CD4-positive, CD25-positive, alpha-beta regulatory T cell (primary cell): ENCODE data around the gene ATP5ME. TPM values are rescaled to one million over a fixed set of nuclear protein-coding genes. Genes with fewer than 3 reads are reported as not detected.

Experiments
- ATAC-seq, 2 donors: fragments of 150-1000 bp; cut with Tn5 transposase; one replicate each; pipeline ENCODE4 v1.10.0; 2021; ENCODE audit warnings: low read depth in 2 of 2, moderate number of reproducible peaks in 2 of 2, moderate library complexity in 1 of 2
- DNase-seq, 3 donors: peaks; one replicate each; pipeline versions ENCODE4 v3.0.0 to v3.0.0-alpha.2; 2012 to 2022; ENCODE audit warnings: mixed read lengths in 1 of 3
- H3K27ac ChIP-seq: one replicate; pipeline ENCODE4 v1.7.0; 2013; ENCODE audit warnings: mild to moderate bottlenecking, low read length; ENCODE audit not compliant: insufficient read depth, poor library complexity, severe bottlenecking
- H3K27me3 ChIP-seq: one replicate; pipeline ENCODE4 v1.7.0; 2013; ENCODE audit warnings: low read length; ENCODE audit not compliant: control insufficient read depth, insufficient read depth
- H3K36me3 ChIP-seq: one replicate; pipeline ENCODE4 v1.7.0; 2013; ENCODE audit warnings: mild to moderate bottlenecking, low read length, moderate library complexity; ENCODE audit not compliant: control insufficient read depth, insufficient read depth
- H3K4me1 ChIP-seq: 2 replicates; pipeline ENCODE4 v1.7.0; 2013; ENCODE audit warnings: mild to moderate bottlenecking, low read length; ENCODE audit not compliant: insufficient read depth, control insufficient read depth, poor library complexity, severe bottlenecking
- H3K4me3 ChIP-seq: one replicate; pipeline ENCODE4 v1.7.0; 2013; ENCODE audit warnings: low read depth, mild to moderate bottlenecking, low read length, moderate library complexity
- H3K9me3 ChIP-seq, 2 experiments: 1 replicate in 1 of 2; 2 replicates in 1 of 2; pipeline ENCODE4 v1.7.0; 2013; ENCODE audit warnings: low read length in 2 of 2, mild to moderate bottlenecking in 1 of 2, moderate library complexity in 1 of 2; ENCODE audit not compliant: control insufficient read depth in 2 of 2
- H3K27ac Mint-ChIP-seq, 3 donors: one replicate each; pipeline ENCODE4 v1.8.0; 2020 to 2022; ENCODE audit warnings: mild to moderate bottlenecking in 3 of 3, mixed read lengths in 3 of 3, moderate library complexity in 2 of 3
- H3K27me3 Mint-ChIP-seq: one replicate; pipeline ENCODE4 v1.8.0; 2022; ENCODE audit warnings: mild to moderate bottlenecking, mixed read lengths
- H3K36me3 Mint-ChIP-seq: one replicate; pipeline ENCODE4 v1.8.0; 2020; ENCODE audit warnings: mixed read lengths
- H3K4me1 Mint-ChIP-seq, 4 donors: one replicate each; pipeline ENCODE4 v1.8.0; 2020 to 2022; ENCODE audit warnings: mixed read lengths in 4 of 4, mild to moderate bottlenecking in 1 of 4
- H3K4me3 Mint-ChIP-seq, 4 donors: one replicate each; pipeline ENCODE4 v1.8.0; 2020 to 2022; ENCODE audit warnings: mild to moderate bottlenecking in 4 of 4, mixed read lengths in 4 of 4, moderate library complexity in 3 of 4
- H3K9me3 Mint-ChIP-seq, 7 donors: one replicate each; pipeline ENCODE4 v1.8.0; 2020 to 2022; ENCODE audit warnings: mixed read lengths in 7 of 7, mild to moderate bottlenecking in 3 of 7, moderate library complexity in 2 of 7
- polyA plus RNA-seq, 4 donors: library from polyadenylated mRNA; unstranded; fragments of 300-500 nt; fragmentation: Illumina TruSeq; gene quantifications; one replicate each; pipeline ENCODE4 v1.2.3, GENCODE V29; 2021
- total RNA-seq: library from RNA; stranded (reverse); gene quantifications from one replicate; pipeline ENCODE4 v1.2.3, GENCODE V29; 2022

Gene ATP5ME
- total and polyA plus RNA-seq, 5 donors from 2014 or later: 123 to 442 (median 402) TPM

- Mint-ChIP-seq H3K4me1 (peaks cover 0 to 18% (median 2%) of the 10 kb centered on the region in 4 donors), H3K27ac (peak overlapping the region in 2 of 3 donors; percentile 47 to 64), H3K27me3 (no peaks in the 10 kb centered on the region), H3K9me3 (no peaks in the 10 kb centered on the region), H3K4me3 (peak overlapping the region in 1 of 4 donors; percentile 3), H3K36me3 (no peaks in the 10 kb centered on the region)
- no peak overlapping the region for H3K4me3 ChIP-seq
- H3K27ac ChIP-seq: no peak overlapping the region
- DNase-seq (peak in 1 of 3 donors; percentile 0), ATAC-seq (no peak)
- H3K36me3 ChIP-seq: no peaks in the 10 kb centered on the region
- H3K9me3 ChIP-seq: no peaks in the 10 kb centered on the region
- H3K4me1 ChIP-seq: peaks cover 21% of the 10 kb centered on the region
- no peaks in the 10 kb centered on the region for H3K27me3 ChIP-seq
Measured at GRCh38 chr4:684623-685327, 10.7 kb upstream of the ATP5ME start.

GRCh38 chr4:683982-684622 lies 10.0 kb upstream of the ATP5ME start:
- Histone ChIP-seq H3K36me3 (no peaks in the 10 kb centered on the region), H3K9me3 (no peaks in the 10 kb centered on the region), H3K27me3 (no peaks in the 10 kb centered on the region), H3K4me3 (no peak overlapping the region), H3K27ac (no peak overlapping the region), H3K4me1 (peaks cover 18% of the 10 kb centered on the region)
- ATAC-seq (no peak), DNase-seq (no peak)
- Mint-ChIP-seq H3K4me3 (no peak overlapping the region), H3K27me3 (no peaks in the 10 kb centered on the region), H3K36me3 (no peaks in the 10 kb centered on the region), H3K4me1 (peaks cover 0 to 18% (median 2%) of the 10 kb centered on the region in 4 donors), H3K9me3 (no peaks in the 10 kb centered on the region), H3K27ac (no peak overlapping the region)

GRCh38 chr4:683247-683897 lies 9.3 kb upstream of the ATP5ME start:
- no peak for ATAC-seq
- H3K36me3 Mint-ChIP-seq: no peaks in the 10 kb centered on the region
- peaks cover 13% of the 10 kb centered on the region for H3K4me1 ChIP-seq
- peak overlapping the region in 1 of 4 donors; percentile 51 for H3K4me3 Mint-ChIP-seq
- no peaks in the 10 kb centered on the region for H3K9me3 ChIP-seq
- H3K27ac Mint-ChIP-seq: no peak overlapping the region
- no peaks in the 10 kb centered on the region for H3K9me3 Mint-ChIP-seq
- H3K4me3 ChIP-seq: no peak overlapping the region
- H3K27me3 Mint-ChIP-seq: no peaks in the 10 kb centered on the region
- no peaks in the 10 kb centered on the region for H3K27me3 ChIP-seq
- H3K27ac ChIP-seq: no peak overlapping the region
- peaks cover 0 to 18% (median 2%) of the 10 kb centered on the region in 4 donors for H3K4me1 Mint-ChIP-seq
- no peak for DNase-seq
- no peaks in the 10 kb centered on the region for H3K36me3 ChIP-seq

GRCh38 chr4:682490-683172 lies 8.6 kb upstream of the ATP5ME start:
- peak overlapping the region in 1 of 3 donors; percentile 67 for H3K27ac Mint-ChIP-seq
- peak overlapping the region; percentile 35 to 61 (median 45) for H3K4me3 Mint-ChIP-seq
- no peaks in the 10 kb centered on the region for H3K9me3 Mint-ChIP-seq

GRCh38 chr4:681736-682451 lies 7.8 kb upstream of the ATP5ME start:
- DNase-seq: peak in 2 of 3 donors; percentile 54 to 57
- peak in 1 of 2 donors; percentile 7 for ATAC-seq
- Mint-ChIP-seq H3K36me3 (no peaks in the 10 kb centered on the region), H3K27ac (no peak overlapping the region), H3K4me3 (peak overlapping the region in 3 of 4 donors; percentile 38 to 61 (median 39)), H3K4me1 (peaks cover 0 to 18% (median 1%) of the 10 kb centered on the region in 4 donors), H3K9me3 (no peaks in the 10 kb centered on the region), H3K27me3 (peaks cover 6% of the 10 kb centered on the region)
- H3K27me3 ChIP-seq: no peaks in the 10 kb centered on the region
- no peak overlapping the region for H3K27ac ChIP-seq
- no peak overlapping the region for H3K4me3 ChIP-seq
- peaks cover 13% of the 10 kb centered on the region for H3K4me1 ChIP-seq
- no peaks in the 10 kb centered on the region for H3K9me3 ChIP-seq
- no peaks in the 10 kb centered on the region for H3K36me3 ChIP-seq

More at GRCh38 chr4:682490-683172, 8.6 kb upstream of the ATP5ME start:
- H3K27me3 ChIP-seq: no peaks in the 10 kb centered on the region
- no peaks in the 10 kb centered on the region for H3K9me3 ChIP-seq
- ATAC-seq: no peak
- no peak overlapping the region for H3K4me3 ChIP-seq
- H3K4me1 ChIP-seq: peaks cover 13% of the 10 kb centered on the region
- H3K27ac ChIP-seq: no peak overlapping the region
- H3K36me3 Mint-ChIP-seq: no peaks in the 10 kb centered on the region
- peaks cover 0 to 16% (median 1%) of the 10 kb centered on the region in 4 donors for H3K4me1 Mint-ChIP-seq
- DNase-seq: no peak
- peaks cover 6% of the 10 kb centered on the region for H3K27me3 Mint-ChIP-seq
- H3K36me3 ChIP-seq: no peaks in the 10 kb centered on the region

GRCh38 chr4:680928-681645 lies 7.0 kb upstream of the ATP5ME start:
- H3K27me3 ChIP-seq: no peaks in the 10 kb centered on the region
- peaks cover 0 to 18% (median 1%) of the 10 kb centered on the region in 4 donors for H3K4me1 Mint-ChIP-seq
- peak overlapping the region; percentile 41 for H3K27ac ChIP-seq

More at GRCh38 chr4:680928-681645, 7.0 kb upstream of the ATP5ME start:
- Mint-ChIP-seq H3K27ac (peak overlapping the region in 2 of 3 donors; percentile 17 to 43), H3K36me3 (no peaks in the 10 kb centered on the region), H3K4me3 (peak overlapping the region; percentile 64 to 88 (median 68)), H3K9me3 (no peaks in the 10 kb centered on the region), H3K27me3 (peaks cover 6% of the 10 kb centered on the region)
- peaks cover 13% of the 10 kb centered on the region for H3K4me1 ChIP-seq
- no peak overlapping the region for H3K4me3 ChIP-seq
- peak; percentile 24 to 47 for ATAC-seq
- H3K36me3 ChIP-seq: no peaks in the 10 kb centered on the region
- H3K9me3 ChIP-seq: no peaks in the 10 kb centered on the region
- DNase-seq: peak; percentile 44 to 57 (median 52)
